Stimulated activated naive CD8-positive, alpha-beta T cell treated with anti-CD3 and anti-CD28 coated beads, Interleukin-15, Interleukin-2, amounts not matched to agents 100 U/mL and 50 U/mL, for 24 hours (primary cell): ENCODE results near the gene SSBP3.

Source experiments
- ATAC-seq: fragments of 150-1000 bp; cut with Tn5 transposase; one replicate; pipeline ENCODE4 v1.10.0; 2021
- DNase-seq: peaks from one replicate; pipeline ENCODE4 v3.0.0; 2021

Gene SSBP3

DNA sequence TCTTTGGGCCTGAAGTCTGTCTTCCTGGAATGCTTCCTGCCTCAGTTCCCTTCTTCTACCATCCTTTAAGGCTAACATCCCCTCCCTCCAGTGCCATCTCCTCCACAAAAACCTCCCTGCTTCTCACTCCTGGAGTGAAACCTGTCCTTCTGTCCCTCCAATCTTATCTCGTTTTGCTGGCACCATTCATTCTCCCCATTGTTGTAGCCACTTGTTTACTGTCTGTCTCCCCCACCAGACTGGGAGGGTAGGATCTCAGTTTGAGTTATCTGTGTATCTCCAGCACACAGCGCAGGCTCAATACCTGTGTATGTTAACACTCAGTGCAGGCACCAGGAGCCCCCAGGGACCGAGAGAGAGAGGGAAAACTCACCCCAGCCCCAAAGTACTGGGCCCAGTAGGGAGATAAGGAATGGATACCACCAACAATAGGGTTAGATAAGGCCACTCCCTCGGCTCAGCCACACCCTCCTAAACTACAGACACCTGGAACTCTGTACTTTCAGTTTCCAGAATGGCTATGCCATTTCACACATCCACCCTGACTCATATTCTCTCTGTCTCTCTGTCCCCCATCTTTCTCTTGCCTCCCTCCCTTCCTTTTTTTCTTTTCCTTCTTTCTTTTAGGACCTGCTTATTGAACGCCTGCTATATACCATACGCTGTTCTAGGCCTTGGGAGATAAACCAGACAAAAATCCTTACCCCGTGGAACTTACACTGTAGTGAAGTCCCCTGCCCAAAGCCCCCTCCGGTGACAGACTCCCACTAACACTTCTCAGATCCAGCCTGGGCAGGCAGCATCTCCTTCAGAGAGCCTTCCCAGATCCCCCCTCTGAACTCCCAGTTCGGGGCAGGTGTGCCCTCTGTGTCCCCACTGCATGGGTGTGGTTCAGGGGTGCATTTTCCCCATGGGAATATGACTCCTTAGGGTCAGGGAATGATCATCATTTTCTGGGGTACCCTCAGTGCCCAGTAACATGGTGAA is 3.3 kb upstream of the SSBP3 start:
- DNase-seq, result peak; percentile 29
- peak; percentile 57 for ATAC-seq

DNA sequence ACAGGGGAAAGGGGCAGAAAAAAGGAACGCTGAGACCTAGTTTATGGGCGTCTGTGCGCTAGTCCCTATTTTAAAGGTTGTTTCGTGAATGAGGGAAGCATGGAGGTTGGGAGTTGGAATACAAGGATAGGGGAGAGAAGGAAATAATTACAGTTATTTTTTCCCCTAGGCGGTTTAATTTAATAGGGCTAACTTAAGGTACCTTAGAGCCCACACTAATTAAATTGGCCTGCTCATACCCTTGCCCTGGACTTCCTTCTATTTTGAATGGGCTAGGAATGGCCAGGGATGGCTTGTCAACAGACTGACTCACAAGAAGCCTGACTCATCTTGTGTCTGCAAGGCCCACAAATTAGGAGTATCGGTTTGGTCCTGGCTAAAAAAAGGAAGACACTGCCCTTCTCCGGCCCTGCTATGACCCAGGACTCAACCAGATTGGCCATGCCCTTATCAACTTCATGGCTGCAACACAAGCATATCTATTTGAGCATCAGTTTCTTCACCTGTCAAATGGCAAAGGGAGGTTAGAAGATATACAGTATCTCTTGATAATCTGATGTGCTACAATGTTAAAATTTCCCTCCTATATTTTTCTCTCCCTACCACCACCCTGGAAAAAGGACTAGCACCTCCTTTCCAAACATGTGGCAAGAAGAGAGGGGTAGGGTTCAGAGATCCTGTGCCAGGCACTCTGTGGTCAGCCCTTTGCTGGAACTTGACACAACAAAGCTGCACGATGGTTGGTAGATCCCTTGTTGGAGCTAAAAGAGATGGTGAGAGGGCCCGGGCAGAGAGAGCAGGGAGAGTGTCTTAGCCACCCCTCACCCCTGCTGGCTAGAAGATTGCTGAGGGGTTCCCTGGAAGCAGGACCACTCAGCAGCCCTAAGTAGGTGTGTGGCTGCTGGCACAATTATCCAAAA is 2.2 kb upstream of the SSBP3 start:
- no peak for ATAC-seq
- no peak for DNase-seq

DNA sequence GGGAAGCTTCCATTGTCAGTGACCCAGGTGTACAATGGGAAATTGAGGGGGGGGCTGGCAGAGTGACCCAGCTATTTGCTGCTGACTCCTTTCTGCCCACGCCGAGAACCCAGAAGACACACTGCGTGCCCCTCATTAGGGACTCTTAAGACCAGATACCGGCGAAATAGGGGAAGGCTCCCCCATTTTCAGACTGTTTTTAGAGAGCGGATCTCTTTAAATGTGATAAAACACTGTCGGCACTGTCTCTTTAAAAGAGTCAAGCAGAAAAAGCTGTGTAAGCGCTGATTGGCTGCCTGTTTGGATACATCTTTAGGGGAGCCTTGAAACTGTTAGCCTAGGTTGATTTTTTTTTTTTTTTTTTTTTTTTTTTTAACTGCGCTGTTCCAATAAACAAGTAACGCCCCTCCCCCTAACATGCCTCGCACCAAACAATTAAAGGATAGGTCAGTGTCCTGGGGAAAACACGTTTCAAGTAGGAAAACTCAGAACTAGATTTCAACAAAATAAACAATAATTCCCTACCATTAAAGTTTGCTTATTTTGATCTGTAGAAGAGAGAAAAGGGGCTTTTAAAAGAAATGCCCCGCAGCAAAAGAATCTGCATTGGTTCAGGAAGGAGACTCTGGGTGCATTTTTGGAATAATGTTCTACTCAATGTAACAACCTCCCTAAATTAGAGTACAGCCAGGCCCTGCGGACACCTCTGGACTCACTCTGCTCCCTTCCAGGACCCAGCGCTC is 1.4 kb upstream of the SSBP3 start:
- ATAC-seq (peak; percentile 19), DNase-seq (peak; percentile 45)

DNA sequence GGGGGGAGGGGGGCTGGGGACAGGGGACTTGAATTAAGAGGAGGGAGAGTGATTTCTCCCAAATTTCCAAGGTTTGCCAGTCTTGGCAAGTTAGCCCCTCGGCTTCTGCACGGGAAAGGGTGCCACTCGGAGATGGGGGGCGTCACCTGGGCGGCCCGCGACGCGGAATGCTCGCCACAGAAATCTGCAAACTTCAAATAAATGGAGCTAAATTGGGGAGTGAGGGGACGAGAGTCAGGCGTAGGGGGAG is 885 bp upstream of the SSBP3 start:
- ATAC-seq (no peak), DNase-seq (no peak)

DNA sequence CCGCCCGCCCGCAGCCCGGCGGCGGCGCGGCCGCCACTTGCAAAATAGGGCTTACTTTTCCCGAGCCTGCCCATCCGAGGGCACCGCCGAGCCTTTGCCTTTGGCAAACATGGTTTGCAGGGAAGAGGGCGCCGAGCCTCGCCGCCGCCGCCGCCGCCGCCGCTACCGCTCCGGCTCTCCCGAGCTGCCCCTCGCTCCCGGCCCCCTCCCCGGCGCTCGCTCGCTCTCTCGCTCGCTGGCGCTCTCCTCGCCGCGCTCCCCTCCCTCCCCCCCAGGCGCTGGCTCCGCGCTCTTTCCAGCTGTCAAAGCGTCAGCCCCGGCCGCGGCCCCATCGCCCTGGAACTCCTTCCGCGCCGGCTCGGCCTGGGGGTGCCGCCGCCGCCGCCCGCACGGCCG is 298 bp downstream of the SSBP3 start:
- ATAC-seq (no peak), DNase-seq (no peak)

DNA sequence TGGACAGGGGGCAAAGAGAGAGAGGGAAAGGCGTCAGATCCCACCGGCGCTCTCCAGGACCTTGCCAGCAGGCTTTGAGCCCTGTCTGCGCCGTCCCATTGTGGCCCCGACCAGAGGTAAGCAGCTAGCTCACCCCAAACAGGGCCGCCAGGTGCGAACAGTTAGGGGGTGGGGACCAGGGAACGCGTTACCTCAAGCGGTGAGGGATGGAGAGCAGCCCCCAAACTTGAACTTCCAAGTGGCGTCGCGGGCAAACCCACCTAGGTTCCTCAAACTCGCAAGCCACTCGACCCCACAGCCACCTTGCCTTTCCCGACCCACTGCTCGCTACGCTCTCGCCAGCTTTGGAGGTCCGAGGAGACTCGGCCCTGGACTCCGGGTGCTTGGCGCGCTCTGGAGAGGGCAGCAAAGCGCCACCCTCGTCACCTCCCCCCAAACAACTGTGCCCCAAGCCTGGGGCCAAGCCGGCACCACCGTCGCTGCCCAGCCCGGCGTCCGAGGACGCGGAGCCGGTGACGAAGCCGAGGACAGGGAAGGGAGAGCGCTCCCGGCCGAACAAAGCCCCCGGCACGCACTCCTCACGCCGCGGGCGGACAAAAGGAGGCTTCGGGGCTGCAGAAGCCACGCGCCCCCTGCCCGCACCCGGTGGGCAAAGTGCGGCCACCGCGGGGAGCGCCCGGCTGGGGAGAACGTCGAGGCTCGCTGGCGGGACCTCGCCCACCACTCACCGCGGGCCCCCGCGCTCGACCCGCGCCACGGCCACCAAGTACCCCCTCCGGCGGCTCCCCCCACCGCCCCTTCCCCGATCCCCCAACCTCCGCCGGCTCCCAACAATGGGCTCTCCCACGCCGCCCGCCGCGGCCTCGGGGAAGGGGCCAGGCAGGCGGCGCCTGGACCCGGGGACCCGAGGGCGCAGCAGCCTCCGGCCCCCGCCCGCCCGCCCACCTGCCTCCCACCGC is 976 bp downstream of the SSBP3 start:
- ATAC-seq (no peak), DNase-seq (no peak)

DNA sequence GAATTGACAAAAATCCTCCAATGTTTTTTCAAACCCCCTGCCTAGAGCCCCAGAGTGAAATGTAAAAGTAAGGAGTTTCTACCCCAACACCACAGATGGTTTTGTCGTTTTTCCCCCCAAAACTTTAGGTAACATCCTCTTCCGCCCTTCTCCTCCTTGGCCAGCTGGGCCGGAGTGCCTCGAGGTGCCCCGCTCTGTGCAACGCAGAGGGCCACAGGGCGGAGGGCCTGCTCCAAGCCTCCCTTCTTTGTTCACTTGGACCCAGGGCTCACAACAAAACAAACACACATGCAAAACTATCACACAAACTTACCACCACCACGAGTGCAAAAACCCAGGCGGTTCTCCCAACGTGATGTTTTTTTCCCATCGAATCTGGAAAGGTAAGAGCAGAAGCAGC is 1.9 kb downstream of the SSBP3 start:
- no peak for ATAC-seq

DNA sequence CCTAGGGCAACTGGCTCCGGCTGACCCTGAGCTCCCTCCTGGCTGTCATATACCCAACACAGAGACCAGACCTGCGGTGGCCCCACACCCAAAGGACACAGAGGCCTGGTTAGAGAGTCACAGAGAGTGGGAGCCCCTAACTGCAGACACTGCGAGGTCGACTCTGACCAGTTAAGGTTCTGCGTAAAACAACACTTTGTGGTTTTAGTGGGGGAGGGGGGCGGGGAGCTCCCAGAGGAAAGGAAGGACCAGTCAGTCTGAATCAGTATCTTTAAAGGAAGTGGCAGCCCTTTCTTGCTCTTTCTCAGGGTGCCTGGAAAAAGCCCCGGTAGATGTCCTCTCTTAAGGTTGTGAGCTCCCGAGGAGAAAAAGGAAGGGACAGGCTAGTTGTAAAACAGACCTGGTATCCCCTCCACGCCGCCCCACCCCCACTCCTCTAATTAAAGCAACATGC is 2.4 kb downstream of the SSBP3 start:
- peak; percentile 4 for ATAC-seq
- peak; percentile 54 for DNase-seq

More for the DNA sequence above, 1.9 kb downstream of the SSBP3 start:
- DNase-seq, result no peak

DNA sequence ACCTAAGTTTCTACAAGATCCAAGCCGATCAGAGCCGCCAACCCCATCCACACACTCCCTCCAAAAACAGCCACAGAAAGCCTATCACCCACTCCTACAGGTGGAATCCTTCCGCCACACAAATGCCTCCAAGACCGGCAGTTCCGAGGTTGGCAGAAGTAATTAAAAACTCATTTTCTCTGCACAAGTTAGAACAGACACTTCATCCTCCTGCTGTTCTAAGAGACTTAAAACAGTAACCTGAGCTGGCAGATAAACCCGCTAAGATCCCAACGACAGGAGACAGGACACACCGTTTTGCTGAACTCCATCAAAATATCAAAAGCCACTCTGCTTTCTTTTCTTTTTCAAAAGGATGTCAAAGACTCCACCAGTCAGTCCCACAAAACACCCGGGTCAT is 2.8 kb downstream of the SSBP3 start:
- no peak for DNase-seq
- no peak for ATAC-seq

DNA sequence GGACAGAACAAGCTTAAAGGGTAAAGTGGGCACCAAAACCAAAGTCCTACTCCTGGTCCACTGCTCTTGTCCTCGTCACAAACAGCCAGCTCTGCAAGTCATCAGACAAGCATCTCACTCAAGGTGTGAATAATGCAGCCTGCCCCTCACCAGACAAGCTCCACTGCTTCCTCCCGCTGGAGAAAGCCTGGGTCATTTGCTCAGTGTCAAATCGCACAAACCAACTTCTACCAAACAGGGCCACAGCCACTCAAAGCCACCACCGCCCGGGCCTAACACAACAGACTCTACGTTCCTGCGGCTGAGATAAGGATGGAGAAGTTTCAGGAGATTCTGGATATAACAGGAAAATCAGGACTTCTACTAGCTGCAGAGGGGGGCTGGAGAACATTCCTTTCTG is 3.3 kb downstream of the SSBP3 start:
- no peak for DNase-seq
- ATAC-seq, result no peak

DNA sequence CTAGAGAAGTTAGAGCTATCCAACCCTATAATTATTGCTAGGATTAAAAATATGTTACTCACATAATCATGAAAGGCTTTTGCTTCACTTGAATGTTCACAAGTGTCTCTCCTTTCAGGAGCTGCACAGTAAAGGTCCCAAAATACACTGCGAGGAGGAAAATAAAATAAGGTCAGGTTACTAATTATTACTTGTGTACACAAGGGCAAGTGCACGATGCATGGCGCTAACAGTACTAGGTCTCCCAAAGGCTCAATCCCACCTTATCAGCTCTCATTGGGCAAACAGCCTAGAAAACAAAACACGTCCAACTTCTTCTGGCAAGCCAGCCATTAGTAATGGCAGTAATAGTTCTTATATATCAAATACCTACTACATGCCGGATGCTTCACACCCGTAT is 4.4 kb downstream of the SSBP3 start:
- DNase-seq (no peak), ATAC-seq (no peak)

DNA sequence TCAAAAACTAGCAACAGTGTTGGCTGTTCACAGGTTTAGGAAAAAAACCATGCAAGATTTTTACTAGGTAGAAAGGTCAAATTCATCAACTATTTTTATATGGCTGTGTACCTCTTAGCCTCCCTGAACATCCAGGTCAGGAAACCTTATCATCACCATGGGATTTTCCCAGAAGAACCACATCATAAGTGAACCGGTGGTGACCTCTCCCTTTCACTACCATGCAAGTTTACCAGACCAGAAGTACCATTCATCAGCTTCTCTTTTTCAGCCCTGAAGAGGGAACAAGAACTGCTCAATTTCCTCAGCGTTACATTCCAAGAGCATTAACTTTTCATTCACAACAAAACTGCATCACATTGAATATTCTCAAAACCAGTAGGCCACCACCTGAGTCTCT is 5.9 kb downstream of the SSBP3 start:
- DNase-seq (peak; percentile 46), ATAC-seq (peak; percentile 72)

DNA sequence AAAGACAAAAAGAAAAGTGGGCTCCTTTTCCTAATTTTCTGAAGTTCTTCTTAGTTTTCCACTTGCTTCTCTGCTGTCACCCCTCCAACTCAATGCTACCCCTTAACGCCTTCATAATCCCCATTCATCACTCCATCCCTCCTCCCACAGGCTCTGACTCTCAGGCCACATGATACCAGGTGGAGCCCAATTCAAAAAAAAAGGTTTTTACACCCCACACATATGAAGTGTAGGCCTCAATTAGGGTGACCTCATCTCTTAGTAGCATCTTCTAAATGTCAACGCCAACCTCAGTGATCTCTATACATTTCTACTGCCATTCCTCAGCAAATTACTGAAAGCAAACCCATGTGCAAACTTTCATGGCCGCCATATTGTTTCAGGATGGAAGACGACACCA is 6.4 kb downstream of the SSBP3 start:
- ATAC-seq (peak; percentile 72), DNase-seq (peak; percentile 39)

DNA sequence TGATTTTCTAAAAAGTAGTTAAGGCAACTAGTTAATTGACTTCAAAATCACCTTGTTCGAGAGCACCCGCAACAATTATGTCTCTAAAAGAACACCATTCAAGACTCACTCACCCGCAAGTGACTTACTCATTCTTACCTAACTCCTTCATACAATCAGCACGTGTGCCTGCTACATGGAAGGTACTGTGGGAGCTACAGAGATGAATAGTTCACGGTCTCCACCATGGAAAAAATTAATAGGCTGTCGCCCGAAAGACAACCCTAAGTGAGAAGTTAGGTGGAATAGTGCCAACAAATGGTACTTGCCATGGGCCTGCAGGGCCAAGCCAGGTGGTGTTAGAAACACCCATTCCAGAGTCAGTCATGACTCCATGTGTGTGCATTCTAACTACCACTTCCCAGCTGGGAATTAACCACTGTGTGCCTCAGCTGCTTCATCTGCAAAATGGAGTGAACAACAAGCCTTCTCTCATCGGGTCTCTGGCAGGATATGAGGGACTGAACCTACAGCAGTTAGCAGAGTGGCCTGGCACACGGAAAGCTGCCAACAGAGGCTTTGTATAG is 7.1 kb downstream of the SSBP3 start:
- ATAC-seq (peak; percentile 56), DNase-seq (peak; percentile 24)

DNA sequence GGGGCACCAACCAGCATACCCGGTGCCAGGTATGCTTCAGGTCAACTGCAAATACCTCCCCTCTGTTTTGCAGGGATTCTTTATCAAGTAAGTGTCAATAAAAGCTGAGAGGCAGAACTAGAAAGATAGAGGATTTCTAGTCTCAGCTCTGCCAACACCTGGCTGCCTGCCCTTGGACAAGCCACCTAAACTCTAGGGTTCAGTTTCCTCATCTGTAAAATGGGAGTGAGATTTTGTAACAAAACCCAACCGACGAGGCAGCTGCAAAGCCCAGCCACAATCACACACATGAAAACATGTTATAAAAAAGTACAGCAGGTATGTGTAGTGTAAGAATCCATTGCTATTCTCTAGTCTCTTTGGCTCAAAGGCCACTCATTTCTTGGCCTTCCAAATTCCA is 8.2 kb downstream of the SSBP3 start:
- ATAC-seq, result no peak

DNA sequence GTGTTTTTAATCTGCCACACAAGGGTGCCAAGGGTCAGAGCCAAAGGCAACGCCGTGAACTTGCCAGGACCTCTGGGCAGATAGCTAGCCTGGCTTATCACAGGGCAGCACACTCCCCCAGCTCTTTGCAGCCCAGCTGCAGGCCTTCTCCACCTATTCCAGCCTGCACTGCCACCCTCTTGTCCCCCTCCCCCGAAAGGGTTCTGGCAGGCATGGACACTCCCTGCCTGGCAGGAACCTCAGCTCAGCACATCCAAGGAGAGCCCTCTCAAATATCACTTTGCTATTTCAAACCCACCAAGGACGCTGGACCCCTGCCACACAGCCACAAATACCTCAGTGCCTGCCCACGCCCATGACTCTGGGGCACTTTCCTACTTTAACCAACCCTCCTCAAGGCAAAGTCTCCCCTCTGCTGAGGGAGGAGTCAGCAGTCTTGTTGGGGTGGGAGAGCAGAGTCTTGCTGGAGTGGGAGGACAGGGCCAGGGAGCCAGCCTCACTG is 9.1 kb downstream of the SSBP3 start:
- no peak for DNase-seq
- ATAC-seq, result no peak

More for the DNA sequence above, 8.2 kb downstream of the SSBP3 start:
- DNase-seq, result no peak

DNA sequence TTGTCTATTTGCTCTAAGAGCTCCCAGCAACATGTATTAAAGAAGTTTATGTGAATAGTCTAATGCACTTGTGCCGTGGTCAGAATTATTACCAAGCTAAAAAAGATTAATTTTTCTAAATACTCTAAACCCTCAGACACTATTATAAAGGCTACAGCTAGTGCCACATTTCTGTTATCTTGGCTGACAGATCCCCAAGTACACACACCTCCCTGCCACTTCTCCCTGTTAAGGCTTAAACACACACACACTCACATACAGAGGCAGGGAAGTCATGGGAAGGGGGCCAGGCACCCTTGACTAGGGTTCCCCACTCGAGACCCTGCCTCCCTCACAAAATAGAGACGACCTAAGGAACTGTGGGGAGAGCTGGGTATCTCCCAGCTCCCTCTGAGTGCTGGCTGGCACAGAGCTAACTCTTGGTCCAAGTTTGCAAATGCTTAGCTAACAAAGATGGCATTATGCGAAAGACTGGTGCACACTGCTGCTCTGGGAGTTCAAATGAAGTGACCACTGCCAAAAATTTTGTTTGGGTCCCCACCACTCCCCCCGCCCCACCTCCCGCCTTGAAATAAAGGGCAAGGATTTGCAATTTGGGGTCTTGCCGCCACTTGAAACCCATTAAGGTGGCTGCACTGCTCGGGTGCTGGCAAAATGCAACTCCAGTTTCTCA is 9.8 kb downstream of the SSBP3 start:
- ATAC-seq (no peak), DNase-seq (no peak)

DNA sequence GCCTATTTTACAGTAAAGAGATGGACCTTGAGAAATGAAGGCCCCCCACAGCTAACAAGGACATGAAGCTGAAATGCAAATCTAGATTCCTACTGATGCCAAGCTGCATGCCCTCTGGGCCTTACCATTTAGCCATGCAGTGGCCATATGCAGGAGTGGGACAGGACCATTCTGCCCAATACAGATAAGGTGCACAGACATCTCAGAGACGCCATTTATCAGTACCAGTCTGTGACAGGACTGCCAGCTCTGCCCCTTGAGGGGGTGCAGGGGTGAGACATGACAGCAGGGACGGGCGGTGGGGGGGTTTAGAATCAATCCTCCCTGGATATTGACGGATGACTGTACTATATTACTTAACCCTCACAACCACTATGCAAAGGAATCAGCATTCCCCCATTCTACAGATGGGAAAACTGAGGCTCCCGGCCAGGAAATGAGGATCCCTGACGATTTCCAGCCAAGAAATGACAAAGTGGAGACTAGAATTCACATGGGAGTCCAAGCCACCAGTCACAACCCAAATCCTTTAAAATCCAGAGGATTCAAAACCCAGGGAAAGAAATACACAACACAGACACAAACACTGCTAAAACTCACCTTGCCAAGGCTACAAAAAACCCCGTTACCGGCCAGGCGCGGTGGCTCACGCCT is 10.8 kb downstream of the SSBP3 start:
- ATAC-seq (no peak), DNase-seq (no peak)

DNA sequence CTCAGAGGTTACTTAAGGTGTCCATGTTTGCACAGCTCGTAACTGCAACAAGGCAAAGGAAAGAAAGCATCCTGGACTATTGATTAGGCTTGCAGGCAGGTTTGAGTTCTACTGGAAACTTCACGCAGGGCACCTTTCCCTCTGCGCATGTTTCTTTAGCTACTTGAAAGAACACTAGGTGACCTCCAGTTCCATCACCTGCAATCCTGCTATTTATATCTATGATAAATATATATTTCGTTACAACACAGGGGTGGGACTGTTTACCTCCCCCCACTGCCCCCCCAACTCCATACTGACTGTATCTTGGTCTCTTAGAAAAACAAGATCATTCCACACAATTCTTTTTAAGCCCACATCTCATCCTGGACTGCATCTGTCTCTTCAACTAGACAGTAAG is 12.1 kb downstream of the SSBP3 start:
- ATAC-seq, result no peak
- no peak for DNase-seq

DNA sequence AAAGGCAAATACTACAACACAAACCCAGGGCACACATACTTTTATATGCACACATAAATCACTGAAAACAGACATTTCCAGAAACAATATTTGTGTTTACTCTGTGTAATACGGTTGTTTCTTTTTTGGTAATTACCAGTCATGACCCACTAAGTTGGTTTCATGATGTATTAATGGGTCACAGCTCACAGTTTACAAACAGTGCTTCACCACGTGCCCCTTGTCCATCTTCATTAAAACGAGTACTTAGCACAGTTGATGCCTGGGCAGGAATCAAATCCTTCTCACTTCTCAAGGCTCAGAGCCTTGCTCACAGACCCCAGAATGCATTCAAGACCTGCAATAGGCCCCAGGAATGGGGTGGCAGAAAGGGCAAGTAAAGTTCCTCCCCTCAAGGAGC is 13.8 kb downstream of the SSBP3 start:
- DNase-seq (no peak), ATAC-seq (no peak)
